Thyroid gland (tissue), 4 donors: ENCODE data around the gene HAUS1. TPM values are rescaled to one million over a fixed set of nuclear protein-coding genes. Genes with fewer than 3 reads are reported as not detected.

Experiments
- DNase-seq, 2 donors: peaks; one replicate each; pipeline ENCODE4 v3.0.0-alpha.2; 2019
- H3K27ac ChIP-seq, 3 donors: fragments of 200-600 bp; sonication (generic); 1 replicate in 2 of 3; 2 replicates in 1 of 3; pipeline ENCODE4 v1.5.1; 2016 to 2019; ENCODE audit warnings: mild to moderate bottlenecking in 1 of 3, moderate library complexity in 1 of 3
- H3K27me3 ChIP-seq: fragments of 200-600 bp; sonication (generic); one replicate; pipeline ENCODE4 v1.5.1; 2019
- H3K36me3 ChIP-seq, 2 donors: fragments of 200-600 bp; sonication (generic); one replicate each; pipeline ENCODE4 v1.5.1; 2016 to 2019
- H3K4me1 ChIP-seq, 2 donors: fragments of 200-600 bp; sonication (generic); one replicate each; pipeline ENCODE4 v1.5.1; 2017 to 2019
- H3K4me3 ChIP-seq, 3 donors: fragments of 200-600 bp; sonication (generic); replicated peaks in 1 of 3; 1 replicate in 2 of 3; 2 replicates in 1 of 3; pipeline ENCODE4 v1.5.1; 2016; ENCODE audit warnings: mild to moderate bottlenecking in 1 of 3
- H3K9me3 ChIP-seq: fragments of 200-600 bp; sonication (generic); one replicate; pipeline ENCODE4 v1.5.1; 2017
- POLR2A ChIP-seq, 2 donors: fragments of 450-650 bp; IDR thresholded peaks; one replicate each; pipeline ENCODE4 v1.6.1; 2017; ENCODE audit warnings: antibody characterized with exemption in 2 of 2, mild to moderate bottlenecking in 2 of 2, moderate library complexity in 1 of 2
- WGBS, 2 donors: methylation state at CpG; one replicate each; pipeline ENCODE4 v1.1.5; 2017; 5-methylcytosine and 5-hydroxymethylcytosine counted together
- intact Hi-C: fragments of 100-400 bp; cut with DNase I; formaldehyde crosslinking; loops from one replicate; pipeline ENCODE4 v1.15.1; 2023
- total RNA-seq, 4 donors: library from RNA; depleted of rRNA; stranded (reverse); fragments of >200 nt; gene quantifications; one replicate each; pipeline ENCODE4 v1.2.3, GENCODE V29; 2016
- TF ChIP-seq, protein P1 (sequence below), 6 experiments: fragments of 200-600 bp in 3 of 6; fragments of 450-650 bp in 3 of 6; sonication (generic) in 3 of 6; IDR thresholded peaks; one replicate each; pipeline ENCODE4 v1.5.1; 2016 to 2019; ENCODE audit warnings: antibody characterized with exemption in 6 of 6, mild to moderate bottlenecking in 2 of 6, inconsistent platforms in 1 of 6, moderate library complexity in 1 of 6

HAUS1 gene
- total RNA-seq, 4 donors from 2014 or later = 15.6 to 32.2 (median 20.0) TPM

DNA sequence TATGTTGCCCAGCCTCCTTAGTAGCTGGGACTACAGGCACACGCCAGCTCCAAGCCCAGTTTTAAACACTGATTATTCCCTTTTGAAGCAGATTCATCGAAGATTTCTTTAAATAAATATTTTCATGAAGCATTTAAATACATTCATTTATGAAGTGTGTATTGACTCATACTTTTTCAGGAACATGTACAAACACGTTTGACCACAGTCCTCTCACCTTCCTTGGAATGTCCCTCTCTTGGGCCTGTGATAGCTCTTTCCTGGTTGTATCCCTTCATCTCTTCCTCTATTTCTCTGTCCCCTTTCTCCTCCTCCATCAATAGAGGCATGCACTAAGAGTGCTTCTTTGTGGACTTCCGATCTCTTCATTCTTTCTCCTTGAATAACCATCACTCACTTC lies 34.7 kb upstream of the HAUS1 start:
- no peak for TF ChIP-seq POLR2A (IDR thresholded peaks at IDR 0.05)
- H3K27ac ChIP-seq = no peak overlapping the region
- no peaks in the 10 kb centered on the region for H3K9me3 ChIP-seq
- no peaks in the 10 kb centered on the region for H3K27me3 ChIP-seq
- H3K4me1 ChIP-seq = peaks cover 6 to 29% of the 10 kb centered on the region in 2 donors
- no peak for DNase-seq
- intact Hi-C loops = no loop called here
- H3K4me3 ChIP-seq = no peak overlapping the region
- 84 to 90% methylated on average over 4 of the region's 4 CpGs for WGBS, 2 donors
- H3K36me3 ChIP-seq = no peaks in the 10 kb centered on the region

DNA sequence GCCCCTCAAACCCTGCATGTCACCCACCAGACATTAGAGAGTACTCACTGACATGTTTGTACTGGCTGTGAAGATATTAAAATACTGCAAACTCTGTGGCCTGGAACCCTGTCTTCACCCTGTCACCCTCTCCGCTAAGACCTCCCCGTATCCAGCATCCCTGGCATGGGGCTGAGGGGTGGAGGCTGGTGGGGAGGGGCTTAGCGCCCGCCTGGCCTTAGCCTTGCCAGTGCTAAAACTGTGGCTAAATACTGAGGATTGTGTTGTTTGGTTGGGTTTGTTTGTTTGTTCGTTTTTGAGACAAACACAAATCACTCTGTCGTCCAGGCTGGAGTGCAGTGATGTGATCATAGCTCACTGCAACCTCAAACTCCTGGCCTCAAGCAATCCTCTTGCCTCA lies 34.0 kb upstream of the HAUS1 start:
- DNase-seq = no peak
- no peak for TF ChIP-seq POLR2A (IDR thresholded peaks at IDR 0.05)
- TF ChIP-seq, protein P1, sequence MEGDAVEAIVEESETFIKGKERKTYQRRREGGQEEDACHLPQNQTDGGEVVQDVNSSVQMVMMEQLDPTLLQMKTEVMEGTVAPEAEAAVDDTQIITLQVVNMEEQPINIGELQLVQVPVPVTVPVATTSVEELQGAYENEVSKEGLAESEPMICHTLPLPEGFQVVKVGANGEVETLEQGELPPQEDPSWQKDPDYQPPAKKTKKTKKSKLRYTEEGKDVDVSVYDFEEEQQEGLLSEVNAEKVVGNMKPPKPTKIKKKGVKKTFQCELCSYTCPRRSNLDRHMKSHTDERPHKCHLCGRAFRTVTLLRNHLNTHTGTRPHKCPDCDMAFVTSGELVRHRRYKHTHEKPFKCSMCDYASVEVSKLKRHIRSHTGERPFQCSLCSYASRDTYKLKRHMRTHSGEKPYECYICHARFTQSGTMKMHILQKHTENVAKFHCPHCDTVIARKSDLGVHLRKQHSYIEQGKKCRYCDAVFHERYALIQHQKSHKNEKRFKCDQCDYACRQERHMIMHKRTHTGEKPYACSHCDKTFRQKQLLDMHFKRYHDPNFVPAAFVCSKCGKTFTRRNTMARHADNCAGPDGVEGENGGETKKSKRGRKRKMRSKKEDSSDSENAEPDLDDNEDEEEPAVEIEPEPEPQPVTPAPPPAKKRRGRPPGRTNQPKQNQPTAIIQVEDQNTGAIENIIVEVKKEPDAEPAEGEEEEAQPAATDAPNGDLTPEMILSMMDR (IDR thresholded peaks at IDR 0.05) = no peak
- Histone ChIP-seq H3K4me1 (peaks cover 6 to 29% of the 10 kb centered on the region in 2 donors), H3K4me3 (no peak overlapping the region), H3K27ac (no peak overlapping the region), H3K9me3 (no peaks in the 10 kb centered on the region), H3K36me3 (no peaks in the 10 kb centered on the region), H3K27me3 (no peaks in the 10 kb centered on the region)
- intact Hi-C loops = loop anchor here (10.0 kb wide), 2 partner anchors 105 to 385 kb away; partner anchors contain the start of gene EPG5
- 83 to 92% methylated on average over 6 of the region's 6 CpGs for WGBS, 2 donors

DNA sequence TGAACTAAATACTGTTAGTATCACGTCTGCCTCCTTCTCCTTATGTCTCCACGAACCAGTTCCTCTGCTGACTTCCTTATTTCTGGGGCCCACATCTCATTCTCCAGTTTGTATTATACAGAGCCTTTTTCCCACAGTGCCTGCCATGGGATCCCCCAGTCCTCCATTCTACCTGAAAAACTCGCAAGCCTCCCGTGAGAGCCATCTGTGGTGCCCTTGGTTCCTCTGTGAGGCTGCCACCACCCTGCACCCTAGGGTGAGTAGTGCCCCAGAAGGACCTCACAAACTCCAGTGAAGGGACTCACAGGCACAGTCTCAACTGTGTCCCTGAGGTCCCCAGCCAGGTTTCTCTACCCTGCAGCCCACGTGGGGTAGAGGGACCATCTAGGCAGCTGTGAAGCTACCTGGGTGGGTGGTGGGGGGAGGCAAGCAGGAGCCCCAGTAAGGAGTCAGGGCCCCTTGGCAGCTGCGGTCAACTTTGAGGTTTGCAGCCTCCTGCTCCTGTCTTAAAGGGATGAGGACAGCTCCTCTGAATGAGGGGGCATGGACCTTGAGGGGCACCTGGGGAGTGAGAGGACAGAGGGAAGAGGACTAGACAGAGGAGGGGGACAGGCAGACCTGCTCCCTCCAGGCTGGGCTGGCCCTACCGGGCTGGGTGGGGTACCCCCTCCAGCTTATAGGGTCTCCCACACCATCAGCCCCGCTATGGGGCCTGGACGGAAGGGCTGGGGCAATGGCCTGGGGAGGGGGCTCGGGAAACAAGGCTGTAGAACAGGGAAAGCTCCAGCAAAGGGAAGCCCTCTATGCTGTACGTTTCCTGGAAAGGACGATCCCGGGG lies 33.2 kb upstream of the HAUS1 start:
- WGBS, 2 donors = 34 to 48% methylated on average over 13 of the region's 13 CpGs
- no peak overlapping the region for H3K27ac ChIP-seq
- H3K4me1 ChIP-seq = peaks cover 6 to 29% of the 10 kb centered on the region in 2 donors
- peak overlapping the region in 2 of 3 donors; percentile 30 to 71 for H3K4me3 ChIP-seq
- no peaks in the 10 kb centered on the region for H3K36me3 ChIP-seq
- intact Hi-C loops = loop anchor here (10.0 kb wide), 2 partner anchors 106 to 386 kb away; partner anchors contain the start of gene EPG5
- DNase-seq = no peak
- no peaks in the 10 kb centered on the region for H3K9me3 ChIP-seq
- H3K27me3 ChIP-seq = no peaks in the 10 kb centered on the region
- TF ChIP-seq, protein P1 (IDR thresholded peaks at IDR 0.05) = no peak
- TF ChIP-seq POLR2A (IDR thresholded peaks at IDR 0.05) = no peak

DNA sequence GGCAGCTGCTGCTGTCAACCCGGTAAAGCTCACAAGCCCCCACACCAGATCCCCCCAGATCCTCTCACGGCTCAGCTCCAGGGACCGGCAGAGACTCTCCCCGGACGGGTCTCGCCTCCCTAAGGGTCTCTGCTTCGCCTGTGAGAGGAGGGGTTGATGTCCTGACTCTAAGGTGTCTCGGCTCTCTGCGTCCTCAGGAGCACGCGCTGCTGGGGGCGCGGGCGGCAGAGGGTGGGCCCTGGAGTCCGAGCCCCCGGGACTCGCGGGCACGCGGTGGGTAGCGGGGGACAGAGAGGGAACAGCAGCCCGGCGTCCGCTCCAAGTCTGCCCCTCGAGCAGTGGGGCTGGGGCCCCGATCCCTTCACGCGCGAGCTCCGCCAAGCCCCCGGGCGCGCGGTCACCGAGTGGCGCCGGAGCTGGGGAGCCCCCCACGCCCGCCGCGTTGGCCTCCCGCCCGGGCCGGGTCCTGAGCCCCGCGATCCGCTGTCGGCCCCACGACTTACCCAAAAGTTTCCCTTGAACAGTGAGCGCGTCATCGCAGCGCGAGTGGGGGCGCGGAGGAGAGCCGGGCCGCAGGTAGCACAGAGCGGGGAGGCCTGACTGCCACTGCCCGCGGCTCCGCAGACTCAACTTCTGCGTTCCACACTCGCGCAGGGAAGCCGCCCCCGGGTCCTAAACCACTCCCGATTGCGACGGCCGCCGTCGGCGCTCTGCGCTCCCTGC lies 32.4 kb upstream of the HAUS1 start, which contains the start of gene PSTPIP2:
TSS of gene PSTPIP2 (minus strand) at position 608 of the 723 bp plus-strand sequence. CDS start at position 536, 72 bp downstream.
- peak; percentile 66 to 72 for DNase-seq
- H3K9me3 ChIP-seq = no peaks in the 10 kb centered on the region
- peak within 1 kb of the TSS in 1 of 3 donors; percentile 38 for H3K27ac ChIP-seq
- H3K4me1 ChIP-seq = peaks cover 6 to 29% of the 10 kb centered on the region in 2 donors
- TF ChIP-seq, protein P1 (IDR thresholded peaks at IDR 0.05) = no peak
- peak in 1 of 2 donors; percentile 37 for TF ChIP-seq POLR2A (IDR thresholded peaks at IDR 0.05)
- H3K4me3 ChIP-seq = peak within 1 kb of the TSS; percentile 30 to 71 (median 68)
- H3K27me3 ChIP-seq = no peaks in the 10 kb centered on the region
- H3K36me3 ChIP-seq = no peaks in the 10 kb centered on the region
- intact Hi-C loops = loop anchor here (10.0 kb wide), 2 partner anchors 107 to 387 kb away; partner anchors contain the start of gene EPG5
- WGBS, 2 donors = 1% methylated on average over 23 of the region's 75 CpGs; no CpG with 5 or more reads in 1 of the 2 donors

DNA sequence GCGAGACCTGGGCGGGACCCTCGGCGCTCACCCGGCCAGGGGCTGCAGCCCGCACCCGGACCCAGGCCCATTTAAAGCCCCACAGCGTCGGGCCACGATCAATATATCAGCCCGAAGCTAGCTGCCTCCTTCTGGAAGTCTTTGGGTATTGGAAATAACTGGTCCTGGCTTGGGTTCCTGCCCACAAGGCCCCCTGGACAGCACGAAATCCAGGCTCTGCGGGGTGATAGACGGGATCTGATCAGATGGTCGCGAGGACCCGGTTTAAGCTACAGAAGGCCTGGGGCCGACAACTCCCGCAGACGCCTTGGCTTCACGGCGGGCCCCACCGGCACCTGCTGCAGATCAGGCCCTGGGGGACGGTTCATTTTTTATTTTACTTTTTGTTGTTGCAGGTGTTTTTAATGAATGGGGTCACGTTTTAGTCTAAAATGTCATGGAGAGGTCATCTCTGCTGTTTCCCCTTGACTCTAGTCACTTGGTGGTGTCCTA lies 31.8 kb upstream of the HAUS1 start:
- WGBS, 2 donors = 30 to 40% methylated on average over 14 to 17 of the region's 25 CpGs
- Histone ChIP-seq H3K36me3 (no peaks in the 10 kb centered on the region), H3K4me3 (peak overlapping the region; percentile 30 to 71 (median 68)), H3K27ac (no peak overlapping the region), H3K4me1 (peaks cover 6 to 29% of the 10 kb centered on the region in 2 donors), H3K27me3 (no peaks in the 10 kb centered on the region), H3K9me3 (no peaks in the 10 kb centered on the region)
- intact Hi-C loops = loop anchor here (10.0 kb wide), 2 partner anchors 108 to 388 kb away; partner anchors contain the start of gene EPG5
- DNase-seq = no peak
- TF ChIP-seq, protein P1 (IDR thresholded peaks at IDR 0.05) = no peak
- TF ChIP-seq POLR2A (IDR thresholded peaks at IDR 0.05) = no peak
